HepG2 (cell line): ENCODE data around the gene ELP4. TPM values are rescaled to one million over a fixed set of nuclear protein-coding genes. Genes with fewer than 3 reads are reported as not detected.

Experiments
- ATAC-seq: fragments of 200-7000 bp; cut with Tn5 transposase; 3 replicates; pipeline ENCODE4 v1.9.1; 2020; ENCODE audit warnings: mild to moderate bottlenecking, moderate library complexity
- BruUV-seq: library from RNA; stranded (reverse); fragments of 400-500 nt; replicated peaks from 2 replicates; lab custom pipeline; 2021; lab: Mats Ljungman, UMichigan
- CTCF ChIA-PET: fragments of 300-600 bp; formaldehyde crosslinking; extraction: SDS; loops from one replicate; lab custom pipeline; 2021; ENCODE audit warnings: low total read pairs, inconsistent platforms, low intra/inter-chr PET ratio; lab: Yijun Ruan, JAX
- POLR2A ChIA-PET: fragments of 350-600 bp; sonication (Branson Sonifier 250); formaldehyde crosslinking; loops from one replicate; lab custom pipeline; 2020; ENCODE audit warnings: antibody characterized with exemption, inconsistent platforms; lab: Yijun Ruan, JAX
- DNase-seq: peaks from one replicate; pipeline ENCODE4 v3.0.0-alpha.2; 2015; ENCODE audit warnings: low spot score
- FAIRE-seq: peaks from 3 replicates; lab custom pipeline; 2011; peaks lifted over from hg19 to GRCh38; lab: Jason Lieb, UNC
- H2AFZ ChIP-seq: one replicate; pipeline ENCODE4 v1.6.1; 2011; ENCODE audit warnings: low read length, inconsistent platforms
- H3K27ac ChIP-seq: fragments of 300-600 bp; 3 replicates; pipeline ENCODE4 v1.8.0; 2011; ENCODE audit warnings: mixed run types, mild to moderate bottlenecking, mixed read lengths, low read length, inconsistent platforms; ENCODE audit not compliant: insufficient read depth; ENCODE audit errors: extremely low read length
- H3K27me3 ChIP-seq, 2 experiments: fragments of 200-600 bp in 1 of 2; 2 replicates in 1 of 2; 3 replicates in 1 of 2; pipeline versions ENCODE4 v1.6.0 to v1.8.0; 2011; ENCODE audit warnings: low read length in 2 of 2, mild to moderate bottlenecking in 2 of 2, moderate library complexity in 2 of 2, inconsistent platforms in 1 of 2; ENCODE audit not compliant: insufficient read depth in 2 of 2, control insufficient read depth in 1 of 2
- H3K36me3 ChIP-seq, 2 experiments: fragments of 200-600 bp in 1 of 2; replicated peaks in 1 of 2; 2 replicates in 1 of 2; 3 replicates in 1 of 2; pipeline versions ENCODE4 v1.5.1 to v1.8.0; 2011; ENCODE audit warnings: low read length in 2 of 2, inconsistent platforms in 1 of 2; ENCODE audit not compliant: insufficient read depth in 2 of 2, control insufficient read depth in 1 of 2
- H3K4me1 ChIP-seq: 2 replicates; pipeline ENCODE4 v1.5.1; 2012; ENCODE audit warnings: low read length, inconsistent platforms; ENCODE audit not compliant: insufficient read depth
- H3K4me2 ChIP-seq: 2 replicates; pipeline ENCODE4 v1.6.0; 2011; ENCODE audit warnings: low read depth, low read length, inconsistent platforms
- H3K4me3 ChIP-seq, 3 experiments: fragments of 200-600 bp in 1 of 3; sonication (generic), shearing (Covaris generic) in 1 of 3; replicated peaks in 1 of 3; 2 replicates each; pipeline ENCODE4 v1.5.1; 2011 to 2016; ENCODE audit warnings: low read length in 3 of 3, inconsistent platforms in 2 of 3, low read depth in 2 of 3, mild to moderate bottlenecking in 2 of 3, control low read depth in 1 of 3, mixed read lengths in 1 of 3; ENCODE audit not compliant: insufficient read depth in 1 of 3
- H3K79me2 ChIP-seq: one replicate; pipeline ENCODE4 v1.6.1; 2011; ENCODE audit warnings: low read length, inconsistent platforms; ENCODE audit not compliant: insufficient read depth
- H3K9ac ChIP-seq: 2 replicates; pipeline ENCODE4 v1.6.0; 2011; ENCODE audit warnings: mild to moderate bottlenecking, low read depth, low read length, inconsistent platforms; ENCODE audit not compliant: insufficient read depth
- H3K9me3 ChIP-seq: 2 replicates; pipeline ENCODE4 v1.5.1; 2012; ENCODE audit warnings: mild to moderate bottlenecking, low read length
- H4K20me1 ChIP-seq: 2 replicates; pipeline ENCODE4 v1.6.0; 2011; ENCODE audit warnings: inconsistent platforms, mild to moderate bottlenecking, low read length, moderate library complexity; ENCODE audit not compliant: insufficient read depth
- ASH2L ChIP-seq: fragments of 300-600, 200-600 bp; sonication (generic); IDR thresholded peaks from 2 replicates; pipeline ENCODE4 v1.7.0; 2017; ENCODE audit warnings: low read depth, mild to moderate bottlenecking, moderate library complexity, mixed read lengths, low read length; ENCODE audit not compliant: insufficient read length
- BCL6 ChIP-seq: IDR thresholded peaks from 2 replicates; pipeline ENCODE4 v1.6.1; 2016; ENCODE audit warnings: missing genetic modification reagents, missing compliant biosample characterization
- EZH2 ChIP-seq: conservative IDR thresholded peaks from 2 replicates; pipeline ENCODE4 v1.6.1; 2012; ENCODE audit warnings: mild to moderate bottlenecking, low read depth, low read length, moderate library complexity
- FOXC1 ChIP-seq: sonication (generic); formaldehyde crosslinking; IDR thresholded peaks from 2 replicates; pipeline ENCODE4 v1.8.0; 2022; ENCODE audit warnings: mild to moderate bottlenecking, missing genetic modification reagents, borderline replicate concordance
- FOXO4 ChIP-seq: sonication (generic); formaldehyde crosslinking; conservative IDR thresholded peaks from 2 replicates; pipeline ENCODE4 v1.8.1; 2023; ENCODE audit warnings: missing genetic modification reagents
- FOXP4 ChIP-seq: sonication (generic); formaldehyde crosslinking; IDR thresholded peaks from 2 replicates; pipeline ENCODE4 v1.4.0; 2020; ENCODE audit warnings: missing genetic modification reagents
- GABPB1 ChIP-seq: IDR thresholded peaks from 2 replicates; pipeline ENCODE4 v1.6.1; 2016; ENCODE audit warnings: mild to moderate bottlenecking, missing genetic modification reagents, moderate library complexity, missing compliant biosample characterization
- NFYB ChIP-seq: sonication (generic); formaldehyde crosslinking; IDR thresholded peaks from 2 replicates; pipeline ENCODE4 v1.4.0; 2020; ENCODE audit warnings: missing genetic modification reagents
- NR2C2 ChIP-seq: sonication (generic); formaldehyde crosslinking; IDR thresholded peaks from 2 replicates; pipeline ENCODE4 v1.4.0; 2020; ENCODE audit warnings: missing genetic modification reagents, mild to moderate bottlenecking, moderate library complexity, borderline replicate concordance
- ZNF704 ChIP-seq: sonication (generic); formaldehyde crosslinking; IDR thresholded peaks from 2 replicates; pipeline ENCODE4 v1.8.1; 2023; ENCODE audit warnings: mild to moderate bottlenecking, inconsistent platforms, moderate library complexity, missing genetic modification reagents, borderline replicate concordance
- WGBS: methylation state at CpG from one replicate; pipeline ENCODE4 v1.1.6; 2017; ENCODE audit warnings: low lambda C conversion rate; 5-methylcytosine and 5-hydroxymethylcytosine counted together
- in situ Hi-C: cut with HindIII; loops from 2 replicates; pipeline ENCODE4 v1.10.0; 2017; ENCODE audit warnings: low pct_unique_long_range_greater_than_20kb; ENCODE audit not compliant: extremely low pct_ligation_motif_present
- intact Hi-C: fragments of 100-400 bp; cut with micrococcal nuclease; formaldehyde crosslinking; loops from one replicate; pipeline ENCODE4 v1.10.0; 2022; ENCODE audit not compliant: unreplicated experiment
- polyA plus RNA-seq, 8 experiments: library from polyadenylated mRNA; depleted of rRNA in 3 of 8; stranded (reverse) in 7 of 8; unstranded in 1 of 8; fragments of >200 nt; fragmentation: Illumina TruSeq in 4 of 8; extraction: Trizol in 4 of 8; gene quantifications; 2 replicates each; pipeline versions ENCODE4 v1.2.1 to v1.2.3, GENCODE V29; 2011 to 2016; ENCODE audit warnings: low read depth in 4 of 8, missing spikeins in 1 of 8, mixed read lengths in 1 of 8; ENCODE audit not compliant: insufficient read depth in 1 of 8
- total RNA-seq, 5 experiments: library from RNA; depleted of rRNA; stranded (reverse); fragments of >200 nt; fragmentation: Illumina TruSeq; extraction: Trizol; gene quantifications; 2 replicates each; pipeline ENCODE4 v1.2.3, GENCODE V29; 2016; ENCODE audit warnings: low read depth in 1 of 5

Gene ELP4
- total and polyA plus RNA-seq, 2 of the 13 experiments (the other 11 are each of a cell fraction or from before 2014, with no cell fraction given) = 12.8 to 19.1 TPM

- TF ChIP-seq FOXC1 (CRISPR knock-in tag) (no peak), FOXP4 (CRISPR knock-in tag) (no peak)
These were observed 300.6 kb downstream of the ELP4 start (continued) for GRCh38 chr11:31809857-31810778.

GRCh38 chr11:31810779-31811647 is 301.4 kb downstream of the ELP4 start, which contains the start of gene PAX6:
Gene PAX6 (minus strand): TSS chr11:31811322. CDS start chr11:31806411, 4,911 bp downstream.
- Histone ChIP-seq H3K79me2 (no peaks in the 10 kb centered on the region), H3K27ac (no peak within 1 kb of the TSS), H3K9ac (no peak within 1 kb of the TSS), H3K4me3 (peak within 1 kb of the TSS; percentile 47 to 70 (median 57)), H3K36me3 (no peaks in the 10 kb centered on the region), H3K27me3 (peaks cover 27 to 88% of the 10 kb centered on the region in 2 experiments), H3K4me2 (peak within 1 kb of the TSS; percentile 89), H4K20me1 (peaks cover 8% of the 10 kb centered on the region; the same call in 1 of the 2 replicates), H3K9me3 (no peaks in the 10 kb centered on the region), H3K4me1 (peaks cover 60% of the 10 kb centered on the region), H2AFZ (no peak within 1 kb of the TSS)
- WGBS = 3% methylated on average over 20 of the region's 49 CpGs
- in situ Hi-C loops = no loop called here
- intact Hi-C loops = loop anchor here (5.0 to 10.0 kb wide), 2 partner anchors 61 to 306 kb away; partner anchors contain the start of genes ELP4 and IMMP1L
- POLR2A ChIA-PET = no interaction called here
- ATAC-seq = peak; percentile 29
- CTCF ChIA-PET = no interaction called here
- TF ChIP-seq ASH2L = no peak
- TF ChIP-seq GABPB1 (CRISPR knock-in tag) = peak; percentile 52; the same call in 1 of the 2 replicates
- TF ChIP-seq BCL6 = peak; percentile 56; the same call in 1 of the 2 replicates
- peak; percentile 43; the same call in 1 of the 2 replicates for TF ChIP-seq NFYB (CRISPR knock-in tag)
- peak; percentile 91 for TF ChIP-seq EZH2
- 0 out of 2 replicates have a peak, but pooled peaks have one; percentile 40 for TF ChIP-seq FOXO4 (CRISPR knock-in tag)
- peak; percentile 59; the same call in 1 of the 2 replicates for TF ChIP-seq NR2C2 (CRISPR knock-in tag)
- no peak for TF ChIP-seq ZNF704 (CRISPR knock-in tag)
- no peak for FAIRE-seq
- no TSS peak for BruUV-seq
- DNase-seq = peak; percentile 51
